HL-60 (cell line): ENCODE data around the gene MAFG.

Source experiments
- CTCF ChIP-seq: IDR thresholded peaks from one replicate; pipeline ENCODE4 v1.5.1; 2011; ENCODE audit warnings: low read length, control low read depth, inconsistent platforms; ENCODE audit not compliant: insufficient read depth
- GABPA ChIP-seq: IDR thresholded peaks from 2 replicates; pipeline ENCODE4 v1.6.1; 2012; ENCODE audit warnings: low read depth
- POLR2AphosphoS5 ChIP-seq: IDR thresholded peaks from 2 replicates; pipeline ENCODE4 v1.6.1; 2012; ENCODE audit warnings: low read depth
- TF ChIP-seq, protein P1 (sequence below): IDR thresholded peaks from 2 replicates; pipeline ENCODE4 v1.6.1; 2012; ENCODE audit warnings: low read depth; ENCODE audit not compliant: insufficient replicate concordance

DNA sequence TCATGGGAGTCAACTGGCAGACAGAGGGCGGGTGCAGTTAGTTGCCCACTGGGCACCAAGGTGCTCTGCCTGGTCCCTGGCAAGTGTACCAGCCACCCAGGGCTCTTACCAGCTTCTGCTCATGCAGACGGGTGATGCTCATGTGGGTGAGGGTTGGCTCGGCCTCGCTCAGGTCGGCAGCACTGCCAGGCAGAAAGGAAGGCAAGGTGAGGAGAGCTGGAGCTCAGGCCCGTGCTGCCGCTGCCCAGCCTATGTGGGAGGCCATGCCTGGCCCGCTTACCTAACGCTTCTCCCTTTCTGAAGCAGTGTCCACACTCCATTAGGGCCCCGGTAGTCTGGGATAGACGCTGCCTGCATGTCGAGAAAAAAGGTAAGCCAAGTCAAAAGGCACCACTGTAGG, 12.2 kb downstream of the MAFG start:
- no peak for TF ChIP-seq CTCF
- TF ChIP-seq POLR2AphosphoS5: no peak
- TF ChIP-seq GABPA: no peak
- TF ChIP-seq, protein P1, sequence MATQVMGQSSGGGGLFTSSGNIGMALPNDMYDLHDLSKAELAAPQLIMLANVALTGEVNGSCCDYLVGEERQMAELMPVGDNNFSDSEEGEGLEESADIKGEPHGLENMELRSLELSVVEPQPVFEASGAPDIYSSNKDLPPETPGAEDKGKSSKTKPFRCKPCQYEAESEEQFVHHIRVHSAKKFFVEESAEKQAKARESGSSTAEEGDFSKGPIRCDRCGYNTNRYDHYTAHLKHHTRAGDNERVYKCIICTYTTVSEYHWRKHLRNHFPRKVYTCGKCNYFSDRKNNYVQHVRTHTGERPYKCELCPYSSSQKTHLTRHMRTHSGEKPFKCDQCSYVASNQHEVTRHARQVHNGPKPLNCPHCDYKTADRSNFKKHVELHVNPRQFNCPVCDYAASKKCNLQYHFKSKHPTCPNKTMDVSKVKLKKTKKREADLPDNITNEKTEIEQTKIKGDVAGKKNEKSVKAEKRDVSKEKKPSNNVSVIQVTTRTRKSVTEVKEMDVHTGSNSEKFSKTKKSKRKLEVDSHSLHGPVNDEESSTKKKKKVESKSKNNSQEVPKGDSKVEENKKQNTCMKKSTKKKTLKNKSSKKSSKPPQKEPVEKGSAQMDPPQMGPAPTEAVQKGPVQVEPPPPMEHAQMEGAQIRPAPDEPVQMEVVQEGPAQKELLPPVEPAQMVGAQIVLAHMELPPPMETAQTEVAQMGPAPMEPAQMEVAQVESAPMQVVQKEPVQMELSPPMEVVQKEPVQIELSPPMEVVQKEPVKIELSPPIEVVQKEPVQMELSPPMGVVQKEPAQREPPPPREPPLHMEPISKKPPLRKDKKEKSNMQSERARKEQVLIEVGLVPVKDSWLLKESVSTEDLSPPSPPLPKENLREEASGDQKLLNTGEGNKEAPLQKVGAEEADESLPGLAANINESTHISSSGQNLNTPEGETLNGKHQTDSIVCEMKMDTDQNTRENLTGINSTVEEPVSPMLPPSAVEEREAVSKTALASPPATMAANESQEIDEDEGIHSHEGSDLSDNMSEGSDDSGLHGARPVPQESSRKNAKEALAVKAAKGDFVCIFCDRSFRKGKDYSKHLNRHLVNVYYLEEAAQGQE: no peak
